Measurements from ENCODE around the gene AFG1L. TPM values are rescaled to one million over a fixed set of nuclear protein-coding genes. Genes with fewer than 3 reads are reported as not detected.
"Not testable (repeated sequence)": the region's sequence is repeated elsewhere in the genome, so short reads cannot be mapped to it uniquely, and the experiment has no call there.

AFG1L gene
- 3.2 TPM for polyA plus RNA-seq (2013, experiment 1 of 2; ENCODE audit: insufficient read length)
- 3.3 TPM for polyA plus RNA-seq (2013, experiment 2 of 2; ENCODE audit: insufficient read length)

- DNase-seq, result peak; percentile 90
These were observed at the start of gene AFG1L for GRCh38 chr6:108294727-108295625. Gene AFG1L, plus strand, starts transcription at chr6:108295054. Its CDS starts 26 bp downstream, at chr6:108295080.

- not testable (repeated sequence) for DNase-seq
These were observed 49.8 kb upstream of the AFG1L start for GRCh38 chr6:108245095-108245494.

GRCh38 chr6:108247965-108248536 lies 46.8 kb upstream of the AFG1L start:
- no peak for DNase-seq

GRCh38 chr6:108250240-108250866 lies 44.5 kb upstream of the AFG1L start:
- DNase-seq, result peak; percentile 15

- DNase-seq, result no peak
These were observed 43.6 kb upstream of the AFG1L start for GRCh38 chr6:108251252-108251651.

GRCh38 chr6:108252055-108252454 lies 42.8 kb upstream of the AFG1L start:
- DNase-seq, result no peak

- DNase-seq, result no peak
These were observed 41.6 kb upstream of the AFG1L start for GRCh38 chr6:108253241-108253640.

GRCh38 chr6:108254433-108255410 lies 40.1 kb upstream of the AFG1L start:
- DNase-seq, result no peak

- DNase-seq, result peak; percentile 36
These were observed 34.6 kb upstream of the AFG1L start for GRCh38 chr6:108260126-108260808.

GRCh38 chr6:108260809-108261569 lies 33.9 kb upstream of the AFG1L start, which contains the start of gene SNX3:
Gene SNX3, minus strand, starts transcription at chr6:108261040. Its CDS starts 119 bp downstream, at chr6:108260921.
- DNase-seq, result peak; percentile 97

- no peak for DNase-seq
These were observed 31.5 kb upstream of the AFG1L start for GRCh38 chr6:108263371-108263770.

- DNase-seq, result no peak
These were observed 26.0 kb upstream of the AFG1L start for GRCh38 chr6:108268845-108269244.

GRCh38 chr6:108269955-108270354 lies 24.9 kb upstream of the AFG1L start:
- not testable (repeated sequence) for DNase-seq

- DNase-seq, result no peak
These were observed 20.3 kb upstream of the AFG1L start for GRCh38 chr6:108274546-108274945.

- no peak for DNase-seq
These were observed 18.9 kb upstream of the AFG1L start for GRCh38 chr6:108275976-108276375.

- no peak for DNase-seq
These were observed 17.6 kb upstream of the AFG1L start for GRCh38 chr6:108277295-108277694.

GRCh38 chr6:108277831-108278230 lies 17.0 kb upstream of the AFG1L start:
- DNase-seq, result peak; percentile 7

GRCh38 chr6:108285381-108285780 lies 9.5 kb upstream of the AFG1L start:
- DNase-seq, result no peak

GRCh38 chr6:108286366-108286765 lies 8.5 kb upstream of the AFG1L start:
- no peak for DNase-seq

GRCh38 chr6:108287373-108287772 lies 7.5 kb upstream of the AFG1L start:
- no peak for DNase-seq

- DNase-seq, result no peak
These were observed 6.1 kb upstream of the AFG1L start for GRCh38 chr6:108288742-108289141.
